Measurements from ENCODE around the gene NOXO1. TPM values are rescaled to one million over a fixed set of nuclear protein-coding genes. Genes with fewer than 3 reads are reported as not detected.

The NOXO1 gene
- polyA plus RNA-seq, 1 of the 3 experiments (the other 2 are of a cell fraction) = 0.21 TPM

DNA sequence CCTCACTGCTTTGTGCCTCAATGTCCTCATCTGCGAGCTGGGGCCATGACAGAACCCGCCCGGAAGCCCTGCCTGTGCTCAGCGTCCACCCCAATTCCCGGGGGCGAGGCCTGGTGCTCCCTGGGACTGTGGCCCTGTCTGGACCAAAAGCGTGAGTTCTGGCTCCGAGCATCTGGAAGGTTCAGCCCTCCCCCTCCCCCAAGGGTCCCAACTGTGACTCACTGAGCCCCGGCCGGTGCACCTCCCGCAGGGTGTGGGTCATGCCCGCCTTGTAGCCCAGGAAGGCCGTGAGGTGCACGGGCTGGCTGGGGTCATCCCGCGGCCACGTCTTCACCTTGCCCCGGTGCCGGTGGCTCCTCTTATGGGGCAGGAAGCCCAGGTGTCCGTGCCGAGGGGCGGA is 27.5 kb downstream of the NOXO1 start:
- Histone ChIP-seq H3K79me2 (ENCODE audit: insufficient read depth) (no peaks in the 10 kb centered on the region), H3K9me3 (no peaks in the 10 kb centered on the region), H3K9ac (no peak overlapping the region), H3K4me1 (ENCODE audit: control insufficient read depth in 1 of 2, insufficient read depth in 2 of 2, low read depth in 1 of 2, low read length in 1 of 2) (peaks cover 0 to 11% of the 10 kb centered on the region in 2 experiments; a peak in 1 of 4 replicates), H4K20me1 (ENCODE audit: insufficient read depth) (no peaks in the 10 kb centered on the region), H3K4me2 (no peak overlapping the region), H3F3A (replicated peaks; ENCODE audit: insufficient read depth) (no peaks in the 10 kb centered on the region), H3K9me2 (no peaks in the 10 kb centered on the region), H3K4me3 (ENCODE audit: low read depth in 2 of 2, low read length in 1 of 2) (no peak overlapping the region), H3K27ac (ENCODE audit: low read depth in 2 of 2, low read length in 1 of 2) (no peak overlapping the region; a peak in 1 of 4 replicates), H3K36me3 (replicated peaks in 1 of 2; ENCODE audit: control insufficient read depth in 1 of 2, insufficient read depth in 2 of 2, low read length in 1 of 2) (no peaks in the 10 kb centered on the region), H3K27me3 (ENCODE audit: insufficient read depth) (no peaks in the 10 kb centered on the region), H2AFZ (ENCODE audit: low read depth) (no peak overlapping the region)
- POLR2A ChIA-PET = interaction anchor here (1.2 kb wide), 1 partner anchor 12 kb away, joined by 5 read pairs; no protein-coding TSS in a partner anchor
- TF ChIP-seq EP300 (IDR thresholded peaks at IDR 0.05; ENCODE audit: borderline replicate concordance in 1 of 2, low read depth in 1 of 2, low read length in 1 of 2) (no peak), RFX5 (IDR thresholded peaks at IDR 0.05; ENCODE audit: low read length) (no peak), RCOR1 (IDR thresholded peaks at IDR 0.05; ENCODE audit: low read length) (no peak), TAF1 (IDR thresholded peaks at IDR 0.05; ENCODE audit: borderline replicate concordance, low read depth, low read length) (no peak), TCF12 (IDR thresholded peaks at IDR 0.05) (no peak), FOXJ3 (CRISPR knock-in tag; IDR thresholded peaks at IDR 0.05) (no peak), MXI1 (IDR thresholded peaks at IDR 0.05; ENCODE audit: low read depth, low read length) (no peak), USF1 (IDR thresholded peaks at IDR 0.05; ENCODE audit: borderline replicate concordance, low read depth) (no peak), RXRA (IDR thresholded peaks at IDR 0.05; ENCODE audit: borderline replicate concordance, low read depth) (no peak), SIN3A (IDR thresholded peaks at IDR 0.05; ENCODE audit: borderline replicate concordance, low read depth, low read length) (no peak), GATA2 (CRISPR knock-in tag; IDR thresholded peaks at IDR 0.05) (no peak), EZH2phosphoT487 (IDR thresholded peaks at IDR 0.05; ENCODE audit: borderline replicate concordance, low read depth) (no peak), CHD2 (IDR thresholded peaks at IDR 0.05; ENCODE audit: low read length, partially characterized antibody) (no peak), FOXM1 (IDR thresholded peaks at IDR 0.05; ENCODE audit: low read depth) (no peak)
- TF ChIP-seq, protein P1, sequence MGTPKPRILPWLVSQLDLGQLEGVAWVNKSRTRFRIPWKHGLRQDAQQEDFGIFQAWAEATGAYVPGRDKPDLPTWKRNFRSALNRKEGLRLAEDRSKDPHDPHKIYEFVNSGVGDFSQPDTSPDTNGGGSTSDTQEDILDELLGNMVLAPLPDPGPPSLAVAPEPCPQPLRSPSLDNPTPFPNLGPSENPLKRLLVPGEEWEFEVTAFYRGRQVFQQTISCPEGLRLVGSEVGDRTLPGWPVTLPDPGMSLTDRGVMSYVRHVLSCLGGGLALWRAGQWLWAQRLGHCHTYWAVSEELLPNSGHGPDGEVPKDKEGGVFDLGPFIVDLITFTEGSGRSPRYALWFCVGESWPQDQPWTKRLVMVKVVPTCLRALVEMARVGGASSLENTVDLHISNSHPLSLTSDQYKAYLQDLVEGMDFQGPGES (IDR thresholded peaks at IDR 0.05; ENCODE audit: low read depth, low read length) = no peak
- TF ChIP-seq, protein P2, sequence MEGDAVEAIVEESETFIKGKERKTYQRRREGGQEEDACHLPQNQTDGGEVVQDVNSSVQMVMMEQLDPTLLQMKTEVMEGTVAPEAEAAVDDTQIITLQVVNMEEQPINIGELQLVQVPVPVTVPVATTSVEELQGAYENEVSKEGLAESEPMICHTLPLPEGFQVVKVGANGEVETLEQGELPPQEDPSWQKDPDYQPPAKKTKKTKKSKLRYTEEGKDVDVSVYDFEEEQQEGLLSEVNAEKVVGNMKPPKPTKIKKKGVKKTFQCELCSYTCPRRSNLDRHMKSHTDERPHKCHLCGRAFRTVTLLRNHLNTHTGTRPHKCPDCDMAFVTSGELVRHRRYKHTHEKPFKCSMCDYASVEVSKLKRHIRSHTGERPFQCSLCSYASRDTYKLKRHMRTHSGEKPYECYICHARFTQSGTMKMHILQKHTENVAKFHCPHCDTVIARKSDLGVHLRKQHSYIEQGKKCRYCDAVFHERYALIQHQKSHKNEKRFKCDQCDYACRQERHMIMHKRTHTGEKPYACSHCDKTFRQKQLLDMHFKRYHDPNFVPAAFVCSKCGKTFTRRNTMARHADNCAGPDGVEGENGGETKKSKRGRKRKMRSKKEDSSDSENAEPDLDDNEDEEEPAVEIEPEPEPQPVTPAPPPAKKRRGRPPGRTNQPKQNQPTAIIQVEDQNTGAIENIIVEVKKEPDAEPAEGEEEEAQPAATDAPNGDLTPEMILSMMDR (IDR thresholded peaks at IDR 0.05) = no peak
- TF ChIP-seq, protein P3, sequence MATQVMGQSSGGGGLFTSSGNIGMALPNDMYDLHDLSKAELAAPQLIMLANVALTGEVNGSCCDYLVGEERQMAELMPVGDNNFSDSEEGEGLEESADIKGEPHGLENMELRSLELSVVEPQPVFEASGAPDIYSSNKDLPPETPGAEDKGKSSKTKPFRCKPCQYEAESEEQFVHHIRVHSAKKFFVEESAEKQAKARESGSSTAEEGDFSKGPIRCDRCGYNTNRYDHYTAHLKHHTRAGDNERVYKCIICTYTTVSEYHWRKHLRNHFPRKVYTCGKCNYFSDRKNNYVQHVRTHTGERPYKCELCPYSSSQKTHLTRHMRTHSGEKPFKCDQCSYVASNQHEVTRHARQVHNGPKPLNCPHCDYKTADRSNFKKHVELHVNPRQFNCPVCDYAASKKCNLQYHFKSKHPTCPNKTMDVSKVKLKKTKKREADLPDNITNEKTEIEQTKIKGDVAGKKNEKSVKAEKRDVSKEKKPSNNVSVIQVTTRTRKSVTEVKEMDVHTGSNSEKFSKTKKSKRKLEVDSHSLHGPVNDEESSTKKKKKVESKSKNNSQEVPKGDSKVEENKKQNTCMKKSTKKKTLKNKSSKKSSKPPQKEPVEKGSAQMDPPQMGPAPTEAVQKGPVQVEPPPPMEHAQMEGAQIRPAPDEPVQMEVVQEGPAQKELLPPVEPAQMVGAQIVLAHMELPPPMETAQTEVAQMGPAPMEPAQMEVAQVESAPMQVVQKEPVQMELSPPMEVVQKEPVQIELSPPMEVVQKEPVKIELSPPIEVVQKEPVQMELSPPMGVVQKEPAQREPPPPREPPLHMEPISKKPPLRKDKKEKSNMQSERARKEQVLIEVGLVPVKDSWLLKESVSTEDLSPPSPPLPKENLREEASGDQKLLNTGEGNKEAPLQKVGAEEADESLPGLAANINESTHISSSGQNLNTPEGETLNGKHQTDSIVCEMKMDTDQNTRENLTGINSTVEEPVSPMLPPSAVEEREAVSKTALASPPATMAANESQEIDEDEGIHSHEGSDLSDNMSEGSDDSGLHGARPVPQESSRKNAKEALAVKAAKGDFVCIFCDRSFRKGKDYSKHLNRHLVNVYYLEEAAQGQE (IDR thresholded peaks at IDR 0.05; ENCODE audit: low read depth, low read length) = no peak
- CTCF ChIA-PET = interaction anchor here (0.7 to 1.5 kb wide), 3 partner anchors 10 to 85 kb away, joined by 3 read pairs; no protein-coding TSS in a partner anchor
- WGBS (ENCODE audit: low lambda C conversion rate) = 92% methylated on average over 15 of the region's 22 CpGs
- DNase-seq = no peak
